ENCODE measurements around the gene GSTP1. TPM values are rescaled to one million over a fixed set of nuclear protein-coding genes. Genes with fewer than 3 reads are reported as not detected.
A peak's percentile ranks its signal among the peaks of the same experiment; 100 is the strongest.

The GSTP1 gene
- total RNA-seq, 2 experiments from 2014 or later: 194 to 209 TPM

DNA sequence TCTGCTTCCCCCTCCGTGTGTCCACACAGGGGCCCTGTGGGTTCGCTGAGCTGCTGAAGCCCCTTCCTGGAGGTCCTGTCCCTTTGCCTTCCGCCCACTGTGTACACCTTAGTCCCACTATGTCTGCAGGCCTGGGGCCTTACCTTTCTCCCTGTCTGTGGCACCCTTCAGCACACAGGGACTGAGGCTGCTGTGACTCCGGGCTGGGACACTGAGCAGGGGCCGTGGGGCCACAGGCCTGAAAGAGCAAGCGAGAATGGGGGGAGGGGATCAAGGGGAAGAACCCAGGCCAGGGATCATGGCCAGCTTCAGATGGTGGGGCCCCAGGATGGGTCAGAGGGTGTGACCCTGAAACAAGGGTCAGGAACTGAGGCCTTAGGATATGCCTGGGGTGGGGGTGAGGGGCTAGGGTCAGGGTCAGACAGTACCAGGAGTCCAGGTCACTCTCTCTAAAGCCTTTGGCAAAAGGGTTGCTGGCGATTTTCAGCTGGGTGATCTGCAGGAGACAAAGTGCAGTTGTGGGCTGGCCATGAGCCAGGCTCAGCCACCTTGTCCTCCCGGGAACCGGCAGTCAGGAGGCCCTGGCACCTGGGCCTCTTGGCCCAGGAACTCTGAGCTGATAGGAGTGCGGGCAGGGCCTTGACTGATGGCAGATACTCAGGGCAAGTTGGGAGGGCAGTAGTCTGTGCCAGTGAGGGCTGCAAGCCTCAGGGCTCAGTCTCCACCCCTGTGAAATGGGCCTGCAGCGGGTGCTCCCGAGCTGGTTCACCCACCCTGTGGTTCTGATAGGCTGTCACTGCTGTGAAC lies 48.8 kb downstream of the GSTP1 start:
- H3K27me3 Mint-ChIP-seq: no peaks in the 10 kb centered on the region
- POLR2A ChIA-PET: no interaction called here
- peaks cover 25% of the 10 kb centered on the region for H3K4me1 Mint-ChIP-seq
- peak overlapping the region; percentile 46 for H3K4me3 Mint-ChIP-seq
- DNase-seq: no peak
- no peaks in the 10 kb centered on the region for H3K36me3 Mint-ChIP-seq (ENCODE audit: low read depth)
- H3K9me3 Mint-ChIP-seq: no peaks in the 10 kb centered on the region
- CTCF ChIA-PET: interaction anchor here (5.1 to 9.6 kb wide), 2 partner anchors 15 to 17 kb away, joined by 84 to 114 read pairs; partner anchors contain the start of gene ACY3
- no peak overlapping the region for H3K27ac Mint-ChIP-seq

DNA sequence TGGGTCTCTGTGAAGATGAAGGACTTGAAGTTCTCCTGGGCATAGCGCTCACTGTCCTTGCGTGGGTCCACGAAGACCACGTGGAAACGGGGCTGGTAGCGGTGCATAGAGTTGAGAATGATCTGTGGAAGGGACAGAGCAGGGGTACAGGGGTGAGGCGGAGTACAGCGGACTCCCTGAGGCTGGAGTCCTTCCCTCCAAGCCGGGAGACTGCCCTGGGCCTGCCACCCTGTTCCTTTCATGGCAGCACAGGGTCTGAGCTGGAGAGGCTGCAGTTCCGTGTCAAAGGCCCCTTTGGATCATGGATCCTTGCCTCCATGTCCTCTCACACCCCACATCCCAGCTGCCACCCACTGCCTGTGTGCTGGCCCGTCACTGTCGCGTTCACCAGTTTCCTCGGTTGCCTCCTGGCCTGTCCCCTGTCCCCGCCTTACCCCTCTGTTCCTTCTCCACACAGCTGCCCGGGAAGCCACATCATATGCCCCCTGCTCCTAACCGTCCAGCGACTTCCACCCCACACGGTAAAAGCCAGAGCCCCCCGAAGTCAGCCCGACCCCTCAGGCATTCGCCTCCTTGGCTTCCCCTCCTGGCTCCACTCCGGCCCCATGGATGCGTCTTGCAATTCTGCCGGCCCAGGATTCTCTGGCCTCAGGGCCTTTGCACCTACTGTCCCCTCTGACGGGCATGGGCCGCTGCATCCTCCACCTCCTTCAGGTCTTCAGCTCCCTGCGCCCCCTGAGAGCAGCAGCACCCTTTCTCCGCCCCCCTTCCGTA lies 49.6 kb downstream of the GSTP1 start:
- no peak for DNase-seq
- H3K4me1 Mint-ChIP-seq: peaks cover 23% of the 10 kb centered on the region
- no peaks in the 10 kb centered on the region for H3K9me3 Mint-ChIP-seq
- H3K4me3 Mint-ChIP-seq: no peak overlapping the region
- no peak overlapping the region for H3K27ac Mint-ChIP-seq
- no peaks in the 10 kb centered on the region for H3K27me3 Mint-ChIP-seq
- no peaks in the 10 kb centered on the region for H3K36me3 Mint-ChIP-seq (ENCODE audit: low read depth)
- CTCF ChIA-PET: interaction anchor here (9.6 kb wide), 1 partner anchor 14 kb away, joined by 114 read pairs; the partner anchor contains the start of gene ACY3
- POLR2A ChIA-PET: interaction anchor here (0.6 kb wide), 1 partner anchor 772 kb away, joined by 3 read pairs; no protein-coding TSS in a partner anchor

DNA sequence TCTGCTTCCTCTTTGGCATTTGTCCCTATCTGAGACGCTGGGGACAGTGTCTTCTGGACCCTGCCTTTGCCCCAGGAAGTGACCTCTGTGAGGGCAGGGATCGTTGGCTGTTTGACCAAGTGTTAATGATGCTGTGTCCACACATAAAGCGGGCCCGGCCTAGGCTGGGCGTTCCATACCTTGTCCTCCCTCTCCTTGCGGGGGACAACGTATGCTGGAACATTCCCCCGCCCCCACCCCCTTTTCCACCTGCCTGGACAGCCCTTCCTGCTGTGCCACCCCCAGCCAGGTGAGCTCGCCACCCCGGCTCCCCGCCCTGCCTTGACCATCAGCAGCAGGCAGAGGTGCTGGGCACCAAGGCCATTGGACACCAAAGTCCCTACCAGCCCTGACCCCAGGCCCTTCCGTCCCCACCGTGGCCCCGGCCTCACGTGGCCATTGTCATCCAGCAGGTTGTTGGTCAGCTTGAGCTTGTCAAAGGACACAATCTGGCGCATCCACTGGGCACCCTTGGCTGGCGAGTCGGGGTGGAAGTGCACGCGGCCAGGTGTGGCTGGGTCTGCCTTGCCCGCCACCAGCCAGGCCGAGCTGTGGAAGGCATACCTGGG lies 50.2 kb downstream of the GSTP1 start:
- H3K4me3 Mint-ChIP-seq: no peak overlapping the region
- H3K27me3 Mint-ChIP-seq: no peaks in the 10 kb centered on the region
- H3K4me1 Mint-ChIP-seq: peaks cover 18% of the 10 kb centered on the region
- CTCF ChIA-PET: interaction anchor here (9.6 kb wide), 1 partner anchor 13 kb away, joined by 114 read pairs; the partner anchor contains the start of gene ACY3
- no peak overlapping the region for H3K27ac Mint-ChIP-seq
- no peak for DNase-seq
- no peaks in the 10 kb centered on the region for H3K9me3 Mint-ChIP-seq
- no peaks in the 10 kb centered on the region for H3K36me3 Mint-ChIP-seq (ENCODE audit: low read depth)
- POLR2A ChIA-PET: interaction anchor here (0.6 kb wide), 1 partner anchor 771 kb away, joined by 3 read pairs; no protein-coding TSS in a partner anchor

DNA sequence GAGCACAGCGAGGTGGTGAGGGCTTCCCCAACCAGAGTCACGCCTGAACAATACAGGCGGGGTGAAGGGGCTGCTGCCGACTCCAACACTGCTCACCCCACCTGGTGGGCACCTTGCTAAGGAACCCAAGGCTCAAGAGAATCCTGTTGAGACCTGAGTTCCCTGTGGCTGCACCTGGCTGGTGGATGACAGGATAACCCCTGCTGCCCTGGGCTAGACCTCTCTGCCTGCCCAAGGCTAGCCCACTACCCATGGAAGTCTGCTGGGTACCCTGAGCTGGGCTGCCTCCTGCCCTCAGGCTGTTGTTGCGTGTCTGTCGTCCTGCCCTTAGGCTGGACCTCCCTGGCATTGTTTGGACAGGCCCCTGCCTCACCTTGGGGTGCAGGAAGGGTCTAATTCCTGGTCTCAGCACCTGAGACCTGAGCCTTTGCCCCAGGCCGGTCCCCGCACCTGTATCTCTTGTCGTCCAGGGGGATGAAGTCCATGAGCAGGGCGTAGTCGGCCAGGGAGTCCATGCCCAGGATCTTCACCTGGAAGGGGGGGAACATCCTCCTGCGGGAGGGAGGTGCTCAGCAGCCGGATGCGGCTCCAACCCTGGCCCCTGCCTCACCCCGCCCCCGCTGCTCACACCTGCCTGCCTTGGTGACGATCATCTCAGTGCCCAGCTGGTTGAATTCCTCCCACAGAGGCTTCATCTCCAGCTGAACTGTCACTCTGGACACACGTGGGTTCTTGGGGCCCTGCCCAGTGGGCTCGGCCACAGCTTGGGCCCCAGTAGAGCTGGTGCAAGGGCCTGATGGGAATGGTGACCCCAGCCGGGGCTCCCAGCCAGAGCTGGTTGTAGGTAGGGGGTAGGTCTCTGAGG lies 51.0 kb downstream of the GSTP1 start:
- CTCF ChIA-PET: interaction anchor here (9.6 kb wide), 1 partner anchor 12 kb away, joined by 114 read pairs; the partner anchor contains the start of gene ACY3
- POLR2A ChIA-PET: no interaction called here
- DNase-seq: no peak
- H3K27me3 Mint-ChIP-seq: no peaks in the 10 kb centered on the region
- no peak overlapping the region for H3K27ac Mint-ChIP-seq
- H3K9me3 Mint-ChIP-seq: no peaks in the 10 kb centered on the region
- peaks cover 15% of the 10 kb centered on the region for H3K4me1 Mint-ChIP-seq
- no peak overlapping the region for H3K4me3 Mint-ChIP-seq
- no peaks in the 10 kb centered on the region for H3K36me3 Mint-ChIP-seq (ENCODE audit: low read depth)

DNA sequence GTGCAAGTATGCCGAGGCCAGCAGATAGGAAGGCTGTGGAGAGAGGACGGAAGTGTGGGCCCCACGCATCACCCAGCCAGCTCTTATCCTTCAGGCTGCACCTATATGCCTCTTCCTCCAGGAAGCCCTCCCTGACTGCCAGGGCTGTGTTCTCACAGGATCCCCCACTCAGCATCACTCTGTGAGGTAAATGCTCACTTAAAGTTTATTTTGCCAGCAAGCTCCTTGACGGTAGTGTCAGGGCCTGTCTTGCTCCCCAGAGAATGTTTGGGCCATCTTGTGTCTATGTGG lies 51.6 kb downstream of the GSTP1 start:
- Mint-ChIP-seq H3K4me1 (peaks cover 15% of the 10 kb centered on the region), H3K27ac (no peak overlapping the region), H3K27me3 (no peaks in the 10 kb centered on the region), H3K36me3 (ENCODE audit: low read depth) (no peaks in the 10 kb centered on the region), H3K4me3 (no peak overlapping the region), H3K9me3 (no peaks in the 10 kb centered on the region)
- DNase-seq: no peak
- ChIA-PET CTCF (interaction anchor here (9.6 kb wide), 1 partner anchor 12 kb away, joined by 114 read pairs; the partner anchor contains the start of gene ACY3), POLR2A (no interaction called here)

Other genes with a start within 250 kb of the GSTP1 start
- gene POLD4, start 230.3 kb upstream of the GSTP1 start, total RNA-seq: 10 to 100 TPM; 52.7 to 53.7 TPM
- under 1 TPM; 0.10 to 0.17 TPM for gene CLCF1, start 210.2 kb upstream of the GSTP1 start, total RNA-seq
- 10 to 100 TPM; 49.3 to 53.7 TPM for gene RAD9A, start 191.8 kb upstream of the GSTP1 start, total RNA-seq
- 100 to 1,000 TPM; 301 to 331 TPM for gene PPP1CA, start 182.0 kb upstream of the GSTP1 start, total RNA-seq
- 100 to 1,000 TPM; 256 to 323 TPM for gene TBC1D10C, start 179.7 kb upstream of the GSTP1 start, total RNA-seq
- gene CARNS1, start 168.1 kb upstream of the GSTP1 start, total RNA-seq: 1 to 10 TPM; 1.2 to 1.9 TPM
- gene RPS6KB2, start 155.3 kb upstream of the GSTP1 start, total RNA-seq: 10 to 100 TPM; 57.5 to 68.1 TPM
- gene PTPRCAP, start 146.1 kb upstream of the GSTP1 start, total RNA-seq: 100 to 1,000 TPM; 328 to 389 TPM
- 100 to 1,000 TPM; 191 to 252 TPM for gene CORO1B, start 140.3 kb upstream of the GSTP1 start, total RNA-seq
- not detected for gene GPR152, start 131.1 kb upstream of the GSTP1 start, total RNA-seq
- gene CABP4, start 128.5 kb upstream of the GSTP1 start, total RNA-seq: 1 to 10 TPM; 1.3 to 2.6 TPM
- 10 to 100 TPM; 42.2 to 47.2 TPM for gene TMEM134, start 114.6 kb upstream of the GSTP1 start, total RNA-seq
- gene AIP, start 100.8 kb upstream of the GSTP1 start, total RNA-seq: 100 to 1,000 TPM; 149 to 164 TPM
- 100 to 1,000 TPM; 100 to 110 TPM for gene PITPNM1, start 78.4 kb upstream of the GSTP1 start, total RNA-seq
- gene CDK2AP2, start 75.7 kb upstream of the GSTP1 start, total RNA-seq: 100 to 1,000 TPM; 117 to 126 TPM
- gene CABP2, start 60.4 kb upstream of the GSTP1 start, total RNA-seq: not detected
- gene NDUFV1, start 23.1 kb downstream of the GSTP1 start, total RNA-seq: 100 to 1,000 TPM; 204 to 228 TPM
- gene NUDT8, start 46.1 kb downstream of the GSTP1 start, total RNA-seq: 1 to 10 TPM; 7.3 to 8.8 TPM
- not detected for gene TBX10, start 56.0 kb downstream of the GSTP1 start, total RNA-seq
- gene ACY3, start 66.9 kb downstream of the GSTP1 start, total RNA-seq: under 1 TPM; 0.44 to 0.47 TPM
- gene ALDH3B2, start 90.8 kb downstream of the GSTP1 start, total RNA-seq: not detected